Fibroblast of lung (primary cell): Measurements from ENCODE around the gene SKP2. TPM values are rescaled to one million over a fixed set of nuclear protein-coding genes. Genes with fewer than 3 reads are reported as not detected.

Source experiments
- DNase-seq, 2 donors: peaks; one replicate each; pipeline versions ENCODE4 v3.0.0 to v3.0.0-alpha.2; 2010; ENCODE audit warnings: low read depth in 2 of 2
- H2AFZ ChIP-seq: 2 replicates; pipeline ENCODE4 v1.5.1; 2012; ENCODE audit warnings: low read length, control low read depth, inconsistent platforms
- H3K27ac ChIP-seq: 2 replicates; pipeline ENCODE4 v1.5.1; 2011; ENCODE audit warnings: low read length, control low read depth; ENCODE audit not compliant: insufficient read depth
- H3K27me3 ChIP-seq: 2 replicates; pipeline ENCODE4 v1.5.1; 2011; ENCODE audit warnings: mild to moderate bottlenecking, low read length; ENCODE audit not compliant: control insufficient read depth, insufficient read depth
- H3K36me3 ChIP-seq: 2 replicates; pipeline ENCODE4 v1.5.1; 2011; ENCODE audit warnings: low read length; ENCODE audit not compliant: control insufficient read depth, insufficient read depth
- H3K4me1 ChIP-seq: 2 replicates; pipeline ENCODE4 v1.5.1; 2011; ENCODE audit warnings: low read length; ENCODE audit not compliant: control insufficient read depth, insufficient read depth; ENCODE audit errors: extremely low read depth
- H3K4me2 ChIP-seq: 2 replicates; pipeline ENCODE4 v1.5.1; 2011; ENCODE audit warnings: low read length, control low read depth; ENCODE audit not compliant: insufficient read depth; ENCODE audit errors: extremely low read depth
- H3K4me3 ChIP-seq, 4 experiments: fragments of 200-600 bp in 1 of 4; sonication (generic) in 1 of 4; replicated peaks in 1 of 4; 2 replicates each; pipeline ENCODE4 v1.5.1; 2011 to 2016; ENCODE audit warnings: low read length in 4 of 4, low read depth in 3 of 4, mild to moderate bottlenecking in 3 of 4, control low read depth in 2 of 4, inconsistent platforms in 1 of 4, mixed read lengths in 1 of 4; ENCODE audit not compliant: insufficient read depth in 1 of 4; ENCODE audit errors: control extremely low read depth in 1 of 4
- H3K79me2 ChIP-seq: 2 replicates; pipeline ENCODE4 v1.5.1; 2012; ENCODE audit warnings: mild to moderate bottlenecking, low read length, inconsistent platforms; ENCODE audit not compliant: control insufficient read depth, insufficient read depth
- H3K9ac ChIP-seq: 2 replicates; pipeline ENCODE4 v1.5.1; 2011; ENCODE audit warnings: mild to moderate bottlenecking, low read length, control low read depth; ENCODE audit not compliant: insufficient read depth
- H3K9me3 ChIP-seq: 2 replicates; pipeline ENCODE4 v1.5.1; 2012; ENCODE audit warnings: low read depth, low read length; ENCODE audit not compliant: control insufficient read depth, insufficient read depth
- H4K20me1 ChIP-seq: 2 replicates; pipeline ENCODE4 v1.5.1; 2011; ENCODE audit warnings: low read length; ENCODE audit not compliant: control insufficient read depth, insufficient read depth; ENCODE audit errors: extremely low read depth
- EZH2 ChIP-seq: IDR thresholded peaks from 2 replicates; pipeline ENCODE4 v1.5.1; 2012; ENCODE audit warnings: low read length, control low read depth, mild to moderate bottlenecking; ENCODE audit errors: missing control alignments
- polyA plus RNA-seq, 2 donors: library from polyadenylated mRNA; depleted of rRNA in 1 of 2; stranded (reverse) in 1 of 2; unstranded in 1 of 2; fragments of >200 nt; gene quantifications; 2 replicates each; pipeline ENCODE4 v1.2.1, GENCODE V29; 2011 to 2012; ENCODE audit warnings: missing spikeins in 1 of 2
- total RNA-seq: library from RNA; depleted of rRNA; stranded (reverse); fragments of >200 nt; gene quantifications from 2 replicates; pipeline ENCODE4 v1.2.1, GENCODE V29; 2014
- TF ChIP-seq, protein P1 (sequence below), 2 donors: IDR thresholded peaks in 1 of 2; conservative IDR thresholded peaks in 1 of 2; 1 replicate in 1 of 2; 2 replicates in 1 of 2; pipeline ENCODE4 v1.5.1; 2011 to 2012; ENCODE audit warnings: low read length in 2 of 2, control low read depth in 1 of 2, inconsistent platforms in 1 of 2, low read depth in 1 of 2, mild to moderate bottlenecking in 1 of 2

The SKP2 gene
- total and polyA plus RNA-seq, 2 donors (not counting 1 experiment from before 2014, with no cell fraction given) = 10.6 to 30.8 TPM

DNA sequence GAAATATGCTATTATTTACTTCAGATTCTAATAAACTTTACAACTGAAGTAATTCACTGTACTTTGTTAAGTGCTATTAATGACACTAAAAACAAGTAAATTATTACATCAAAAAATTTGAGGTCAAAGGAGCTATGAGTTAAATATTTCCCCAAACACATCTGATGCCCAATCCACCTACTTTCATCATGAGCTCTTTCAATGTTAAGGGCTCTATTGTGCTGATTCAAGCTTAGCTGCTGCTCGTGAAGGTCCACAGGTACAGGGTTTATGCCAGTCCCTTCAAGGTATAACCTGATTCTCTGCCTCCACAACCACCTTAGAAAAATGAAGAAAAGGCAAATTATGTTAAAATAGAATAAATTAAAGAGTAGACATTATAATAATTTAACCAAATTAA, 65.7 kb downstream of the SKP2 start:
- Histone ChIP-seq H3K4me3 (no peak overlapping the region), H3K36me3 (no peaks in the 10 kb centered on the region), H3K27ac (no peak overlapping the region), H3K27me3 (no peaks in the 10 kb centered on the region), H3K4me2 (no peak overlapping the region), H3K4me1 (no peaks in the 10 kb centered on the region), H4K20me1 (no peaks in the 10 kb centered on the region), H2AFZ (no peak overlapping the region), H3K9me3 (no peaks in the 10 kb centered on the region), H3K9ac (no peak overlapping the region), H3K79me2 (no peaks in the 10 kb centered on the region)
- TF ChIP-seq, protein P1, sequence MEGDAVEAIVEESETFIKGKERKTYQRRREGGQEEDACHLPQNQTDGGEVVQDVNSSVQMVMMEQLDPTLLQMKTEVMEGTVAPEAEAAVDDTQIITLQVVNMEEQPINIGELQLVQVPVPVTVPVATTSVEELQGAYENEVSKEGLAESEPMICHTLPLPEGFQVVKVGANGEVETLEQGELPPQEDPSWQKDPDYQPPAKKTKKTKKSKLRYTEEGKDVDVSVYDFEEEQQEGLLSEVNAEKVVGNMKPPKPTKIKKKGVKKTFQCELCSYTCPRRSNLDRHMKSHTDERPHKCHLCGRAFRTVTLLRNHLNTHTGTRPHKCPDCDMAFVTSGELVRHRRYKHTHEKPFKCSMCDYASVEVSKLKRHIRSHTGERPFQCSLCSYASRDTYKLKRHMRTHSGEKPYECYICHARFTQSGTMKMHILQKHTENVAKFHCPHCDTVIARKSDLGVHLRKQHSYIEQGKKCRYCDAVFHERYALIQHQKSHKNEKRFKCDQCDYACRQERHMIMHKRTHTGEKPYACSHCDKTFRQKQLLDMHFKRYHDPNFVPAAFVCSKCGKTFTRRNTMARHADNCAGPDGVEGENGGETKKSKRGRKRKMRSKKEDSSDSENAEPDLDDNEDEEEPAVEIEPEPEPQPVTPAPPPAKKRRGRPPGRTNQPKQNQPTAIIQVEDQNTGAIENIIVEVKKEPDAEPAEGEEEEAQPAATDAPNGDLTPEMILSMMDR (conservative IDR thresholded peaks at IDR 0.05 in 1 of 2, IDR thresholded peaks at IDR 0.05 in 1 of 2; ENCODE audit: low read depth in 1 of 2, low read length in 2 of 2) = no peak
- TF ChIP-seq EZH2 = no peak
- DNase-seq = no peak

DNA sequence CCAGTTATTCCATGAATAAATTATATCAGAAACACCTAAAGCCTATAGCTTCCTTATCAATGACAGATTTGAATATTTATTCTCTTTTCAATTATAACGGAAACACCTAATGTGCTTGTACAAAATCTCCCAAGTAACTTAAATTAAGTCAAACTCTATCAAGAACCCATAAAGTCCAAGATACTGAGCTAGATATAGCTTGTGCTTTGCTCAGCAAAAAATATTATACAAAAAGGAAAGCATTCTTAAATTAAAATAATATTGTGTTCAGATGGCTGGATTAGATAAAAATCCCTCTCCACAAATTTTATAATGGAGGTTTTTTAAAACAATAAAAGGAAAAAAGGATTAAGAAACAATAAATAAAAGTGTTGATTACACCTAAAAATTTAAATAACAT, 66.1 kb downstream of the SKP2 start:
- Histone ChIP-seq H4K20me1 (no peaks in the 10 kb centered on the region), H3K27ac (no peak overlapping the region), H3K4me1 (no peaks in the 10 kb centered on the region), H3K79me2 (no peaks in the 10 kb centered on the region), H3K4me3 (no peak overlapping the region), H3K4me2 (no peak overlapping the region), H3K36me3 (no peaks in the 10 kb centered on the region), H3K9me3 (no peaks in the 10 kb centered on the region), H3K27me3 (no peaks in the 10 kb centered on the region), H2AFZ (no peak overlapping the region), H3K9ac (no peak overlapping the region)
- DNase-seq = no peak
- TF ChIP-seq, protein P1 (conservative IDR thresholded peaks at IDR 0.05 in 1 of 2, IDR thresholded peaks at IDR 0.05 in 1 of 2; ENCODE audit: low read depth in 1 of 2, low read length in 2 of 2) = no peak
- no peak for TF ChIP-seq EZH2

DNA sequence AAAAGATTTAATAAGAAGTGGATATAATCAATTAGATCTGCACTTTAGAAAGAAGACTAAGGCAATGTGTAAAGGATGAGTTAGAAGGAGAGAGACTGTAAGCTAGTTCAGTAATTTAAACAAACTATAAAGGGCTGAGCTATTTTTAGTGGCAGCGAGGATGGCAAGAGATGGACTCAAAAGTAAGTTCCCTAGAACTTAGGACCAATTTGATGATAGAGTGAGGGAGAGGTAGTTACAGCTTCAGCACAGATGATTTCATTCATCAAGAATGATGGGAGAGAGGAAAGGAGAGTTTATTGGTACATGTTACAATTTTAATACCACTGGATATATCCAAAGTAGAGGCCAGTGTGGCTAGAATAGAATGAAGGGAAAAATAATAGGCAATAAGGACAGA, 70.7 kb downstream of the SKP2 start:
- Histone ChIP-seq H3K27me3 (no peaks in the 10 kb centered on the region), H3K36me3 (no peaks in the 10 kb centered on the region), H2AFZ (no peak overlapping the region), H3K9ac (no peak overlapping the region), H4K20me1 (no peaks in the 10 kb centered on the region), H3K79me2 (no peaks in the 10 kb centered on the region), H3K27ac (no peak overlapping the region), H3K9me3 (no peaks in the 10 kb centered on the region), H3K4me1 (no peaks in the 10 kb centered on the region), H3K4me2 (no peak overlapping the region), H3K4me3 (no peak overlapping the region)
- TF ChIP-seq, protein P1 (conservative IDR thresholded peaks at IDR 0.05 in 1 of 2, IDR thresholded peaks at IDR 0.05 in 1 of 2; ENCODE audit: low read depth in 1 of 2, low read length in 2 of 2) = no peak
- TF ChIP-seq EZH2 = no peak
- DNase-seq = no peak
